ENCODE results near the gene YAE1.

The YAE1 gene

DNA sequence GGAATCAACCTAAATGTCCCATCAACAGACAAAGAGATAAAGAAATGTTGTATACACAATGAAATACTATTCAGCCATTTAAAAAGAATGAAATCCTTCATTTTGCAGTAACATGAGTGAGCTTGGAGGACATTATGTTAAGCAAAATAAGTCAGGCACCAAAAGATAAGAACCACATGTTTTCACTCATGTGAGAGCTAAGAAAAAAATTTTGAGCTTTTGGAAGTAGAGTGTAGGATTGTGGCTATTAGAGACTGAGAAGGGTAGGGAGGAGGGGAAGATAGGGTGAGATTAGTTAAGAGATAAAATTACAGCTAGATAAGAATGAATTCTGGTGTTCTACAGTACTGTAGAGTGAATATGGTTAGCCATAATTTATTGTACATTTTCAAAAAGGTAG lies 8.3 kb upstream of the YAE1 start:
- no peak for DNase-seq

DNA sequence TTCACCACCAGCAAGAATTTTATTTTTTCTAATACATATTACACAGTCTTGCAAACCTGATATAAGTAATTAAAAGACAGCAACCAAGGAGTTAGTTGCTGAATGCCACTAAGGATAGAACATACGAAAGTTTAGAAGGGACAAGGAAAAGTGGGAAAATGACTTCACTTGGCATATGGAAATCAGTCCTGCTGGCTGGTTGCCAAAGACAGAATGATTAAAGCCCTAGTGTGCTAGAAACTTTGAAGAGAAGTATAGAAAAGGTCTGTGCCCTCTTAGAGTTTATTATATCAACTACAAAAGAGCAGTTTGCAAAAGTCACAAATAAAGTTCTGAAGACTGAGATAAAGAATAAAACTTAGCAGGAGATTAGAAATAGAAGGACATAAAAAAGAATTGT lies 5.8 kb upstream of the YAE1 start:
- DNase-seq: no peak

DNA sequence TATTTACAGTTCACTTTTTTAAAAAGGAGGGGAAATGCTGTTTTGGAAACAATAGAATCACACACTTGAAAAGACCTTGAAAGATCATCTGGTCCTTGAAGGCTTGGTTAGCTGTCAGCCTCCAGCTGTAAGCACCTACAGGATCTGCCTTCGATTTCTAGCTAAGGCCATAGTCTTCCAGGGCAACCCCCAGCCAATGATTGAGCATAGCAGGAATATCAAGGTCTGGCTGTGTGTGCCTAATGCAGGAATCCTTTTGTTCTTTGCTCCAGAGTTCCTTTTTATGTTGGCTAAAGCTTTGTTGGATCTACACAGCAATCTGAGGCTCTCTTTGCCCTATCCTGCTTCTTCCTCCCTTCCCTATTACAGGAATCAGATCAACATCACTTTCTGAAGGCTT lies 5.2 kb upstream of the YAE1 start:
- DNase-seq: no peak

DNA sequence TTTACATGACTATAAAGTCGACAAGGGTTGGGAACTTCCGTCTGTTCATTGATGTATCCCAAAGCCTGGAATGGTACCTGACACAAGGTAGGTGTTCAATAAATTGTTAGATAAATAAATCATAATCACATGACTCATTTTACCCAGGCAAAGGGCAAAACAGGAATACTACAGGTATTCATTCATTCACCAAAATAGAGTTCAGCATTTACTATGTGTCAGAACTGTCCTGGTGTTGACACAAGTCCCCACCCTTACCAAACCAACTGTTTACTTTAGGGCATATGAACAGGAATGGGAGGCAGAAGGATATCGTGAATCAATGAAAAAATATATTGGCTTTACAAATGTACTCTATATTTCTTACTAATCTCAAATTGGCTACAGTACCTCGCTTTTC lies 666 bp upstream of the YAE1 start:
- DNase-seq: no peak

DNA sequence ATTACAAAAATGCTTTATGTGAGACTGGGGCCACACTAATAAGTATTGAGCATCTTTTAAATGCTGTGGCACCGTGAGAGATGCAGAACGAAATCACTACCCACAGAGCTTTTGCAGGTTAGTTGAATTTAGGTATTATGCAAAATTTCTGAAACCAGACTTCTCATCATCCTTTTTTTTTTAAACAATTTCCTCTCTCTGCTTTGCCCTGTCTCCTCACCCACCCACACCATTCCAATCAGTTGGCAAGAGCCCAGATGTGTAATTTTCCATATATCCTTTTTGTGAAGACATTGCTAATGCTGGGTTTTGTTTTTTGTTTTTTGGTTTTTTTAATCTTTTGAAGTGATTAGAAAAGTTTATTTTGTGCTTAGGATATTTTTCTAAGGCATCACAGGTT lies 1.1 kb downstream of the YAE1 start:
- DNase-seq: no peak

DNA sequence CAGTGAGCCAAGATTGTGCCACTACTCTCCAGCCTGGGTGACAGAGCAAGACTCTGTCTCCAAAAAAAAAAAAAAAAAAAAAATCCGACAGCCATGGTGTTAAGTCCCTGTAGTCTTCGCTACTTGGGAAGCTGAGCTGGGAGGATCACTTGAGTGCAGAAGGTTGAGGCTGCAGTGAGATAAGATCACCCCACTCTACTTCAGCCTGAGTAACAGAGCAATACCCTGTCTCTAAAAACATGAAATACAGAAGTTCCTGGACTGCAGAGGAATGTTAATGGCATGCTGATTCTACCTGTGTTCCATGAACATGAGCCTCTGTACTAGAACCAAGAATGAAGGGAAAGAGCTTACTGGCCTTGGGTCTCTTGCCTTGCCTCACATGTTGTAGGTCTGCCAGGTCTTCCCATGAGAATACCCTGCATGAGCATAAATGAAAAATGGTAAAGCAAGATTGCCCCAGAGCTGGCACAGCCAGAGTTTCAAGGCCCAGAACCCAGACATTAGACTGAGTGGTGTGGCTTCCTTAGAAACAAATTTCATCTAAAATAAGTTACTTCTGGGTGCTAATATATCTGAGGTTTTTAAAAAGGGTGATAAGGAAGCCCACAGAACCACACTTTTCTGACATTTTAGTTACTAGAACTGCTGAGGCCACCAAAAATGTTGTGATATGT lies 8.6 kb downstream of the YAE1 start:
- DNase-seq: no peak

DNA sequence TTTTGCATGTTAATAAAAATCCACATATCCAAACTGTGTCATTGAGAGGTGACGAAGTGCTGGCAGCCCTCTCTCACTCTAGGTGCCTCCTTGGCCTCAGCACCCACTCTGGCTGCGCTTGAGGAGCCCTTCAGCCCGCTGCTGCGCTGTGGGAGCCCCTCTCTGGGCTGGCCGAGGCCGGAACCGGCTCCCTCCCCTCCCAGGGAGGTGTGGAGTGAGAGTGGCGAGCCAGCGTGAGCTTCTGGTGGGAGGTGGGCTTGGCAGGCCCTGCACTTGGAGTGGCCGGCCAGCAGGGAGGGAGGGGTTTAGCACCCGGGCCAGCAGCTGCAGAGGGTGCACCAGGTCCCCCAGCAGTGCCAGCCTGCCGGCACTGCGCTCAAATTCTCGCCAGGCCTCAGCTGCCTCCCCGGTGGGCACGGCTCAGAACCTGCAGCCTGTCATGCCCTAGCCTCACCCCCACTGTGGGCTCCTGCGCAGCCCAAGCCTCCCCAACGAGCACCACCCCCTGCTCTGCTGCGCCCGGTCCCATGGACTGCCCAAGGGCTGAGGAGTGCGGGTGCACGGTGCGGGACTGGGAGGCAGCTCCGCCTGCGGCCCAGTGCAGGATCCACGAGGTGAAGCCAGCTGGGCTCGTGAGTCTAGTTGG lies 11.1 kb downstream of the YAE1 start:
- no peak for DNase-seq

DNA sequence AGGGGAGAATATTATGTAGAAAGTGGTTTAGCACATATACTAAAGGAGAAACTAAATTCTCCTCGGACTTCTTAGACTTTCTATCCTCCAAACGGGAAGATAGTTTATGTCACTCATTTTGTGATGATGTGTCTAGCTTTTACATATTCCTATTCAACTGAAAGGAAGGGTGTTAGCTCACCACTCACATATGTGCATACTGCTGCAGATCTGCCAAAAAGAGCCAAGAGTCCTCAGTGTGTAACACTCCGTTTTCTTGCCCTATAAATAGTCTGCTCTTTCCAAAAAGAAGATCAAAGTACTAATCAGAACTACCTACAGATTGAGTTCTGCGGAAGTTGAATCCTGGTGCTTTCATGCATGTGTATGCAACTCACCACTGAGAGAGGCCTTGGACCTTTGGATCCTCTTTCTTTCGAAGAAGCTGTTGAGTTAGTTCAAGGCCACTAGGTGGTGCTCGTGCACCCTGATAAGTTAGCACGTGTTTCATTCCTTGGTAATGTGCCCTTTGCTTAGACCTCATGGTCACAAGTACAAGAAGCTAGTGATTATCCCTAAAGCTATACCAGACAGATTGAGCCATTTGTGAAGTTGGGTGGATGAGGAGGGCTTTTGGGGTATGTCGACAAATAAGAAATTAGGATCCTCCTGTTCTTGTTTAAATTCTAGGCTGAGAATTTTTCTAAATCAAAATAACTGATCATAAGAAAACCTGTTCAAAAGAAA lies 14.1 kb downstream of the YAE1 start:
- peak; percentile 92 for DNase-seq

DNA sequence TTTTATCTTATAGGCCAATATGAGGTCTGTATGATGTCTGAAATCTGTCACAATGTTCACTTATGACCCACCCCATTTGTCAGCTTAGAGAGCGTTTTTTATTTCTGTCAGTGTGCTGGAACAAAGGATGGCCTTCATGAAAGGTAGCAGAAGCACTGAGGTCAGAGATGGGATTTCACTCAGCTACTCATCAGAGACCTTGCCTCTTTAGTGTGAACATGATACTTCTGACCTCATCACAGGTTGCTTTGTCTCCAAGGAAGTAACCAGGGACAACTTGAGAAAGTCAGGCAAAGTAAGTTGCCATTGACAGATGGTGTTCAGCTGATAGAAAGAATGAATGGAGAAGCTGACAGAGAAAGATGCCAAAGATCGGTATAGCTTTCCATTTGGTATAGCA lies 16.3 kb downstream of the YAE1 start:
- DNase-seq: no peak

DNA sequence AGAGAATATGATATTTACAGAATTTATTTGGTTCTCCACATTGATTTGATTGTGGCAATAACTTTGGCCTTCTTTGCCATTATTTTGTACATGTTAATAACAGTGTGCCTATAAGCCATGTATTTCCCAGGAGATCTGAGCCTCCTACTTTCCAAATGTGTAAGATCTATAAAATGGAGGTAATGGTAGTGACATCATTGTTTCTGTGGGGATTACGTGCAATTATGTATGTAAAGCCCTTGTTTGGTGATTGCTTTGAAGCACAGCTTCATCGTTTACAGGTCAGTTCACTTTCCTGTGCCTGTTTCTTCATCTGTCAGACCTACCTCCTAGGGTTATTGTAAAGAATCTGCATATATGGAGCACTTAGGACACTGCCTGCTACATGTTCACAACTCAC lies 17.3 kb downstream of the YAE1 start:
- DNase-seq: no peak

DNA sequence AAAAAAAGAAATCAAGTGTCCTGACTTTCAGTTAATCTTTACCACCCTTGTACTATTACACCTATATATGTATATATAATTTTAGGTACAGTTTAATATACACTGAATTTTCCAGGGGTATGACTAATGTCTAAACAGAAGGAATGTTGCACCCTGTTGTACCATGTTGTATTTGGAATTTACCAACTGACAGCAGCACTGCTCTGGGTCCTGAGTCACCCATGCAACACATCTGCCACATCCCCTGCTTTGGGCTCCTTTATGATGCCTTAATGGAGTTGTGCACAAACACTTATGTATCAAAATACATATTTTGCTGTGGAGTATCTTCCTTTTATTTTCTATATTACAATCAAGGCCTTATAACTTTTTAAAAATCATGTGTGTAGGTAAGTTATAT lies 21.2 kb downstream of the YAE1 start:
- DNase-seq: no peak

DNA sequence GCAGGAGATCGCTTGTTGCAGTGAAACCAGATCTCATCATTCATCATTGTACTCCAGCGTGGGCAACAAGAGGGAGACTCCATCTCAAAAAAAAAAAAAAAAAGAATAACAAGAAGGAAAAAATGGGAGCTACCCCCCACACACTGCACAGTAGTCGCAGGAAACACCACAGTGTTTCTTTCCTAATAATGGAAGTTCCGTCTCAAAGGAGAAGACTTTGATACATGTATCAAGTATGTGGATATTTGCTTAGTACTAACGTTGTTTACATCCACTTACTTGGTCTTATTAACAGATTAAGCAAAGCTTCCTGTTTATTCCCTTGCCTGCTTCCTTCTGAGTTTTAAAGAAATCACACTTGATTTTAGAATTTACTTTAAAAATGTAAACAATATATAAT lies 22.2 kb downstream of the YAE1 start:
- DNase-seq: no peak

DNA sequence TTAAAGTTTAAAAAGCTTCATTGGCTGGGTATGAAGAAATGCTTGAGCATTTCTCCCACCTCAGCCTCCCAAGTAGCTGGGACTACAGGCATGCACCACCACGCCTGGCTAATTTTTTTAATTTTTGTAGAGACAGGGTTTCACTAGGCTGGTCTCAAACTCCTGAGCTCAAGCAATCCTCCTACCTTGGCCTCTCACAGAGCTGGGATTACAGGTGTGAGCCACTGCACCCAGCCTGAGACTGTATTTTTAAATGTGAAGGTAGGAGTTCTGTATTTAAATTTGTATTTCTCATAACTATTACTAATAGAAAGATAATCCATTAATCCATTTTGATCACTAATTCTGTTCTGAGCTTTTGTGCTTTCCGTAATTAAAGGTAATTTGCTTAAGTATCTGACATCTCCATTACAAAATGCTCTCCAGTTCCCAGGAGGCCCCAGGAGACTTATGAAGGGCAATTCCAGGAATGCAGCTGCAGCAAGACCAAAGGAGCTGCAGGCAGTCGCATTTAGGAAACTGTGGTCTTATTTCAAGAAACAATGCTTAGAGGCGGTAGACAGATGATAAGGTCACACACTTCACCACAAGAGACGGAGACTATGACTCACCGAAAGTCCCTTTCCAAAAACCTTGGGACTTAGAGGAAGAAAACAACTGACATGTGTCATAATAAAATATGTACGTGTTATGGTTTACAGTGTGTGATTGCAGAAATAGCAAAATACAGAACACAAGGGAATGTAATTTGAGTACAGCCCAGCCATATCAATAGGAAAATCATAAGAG lies 23.3 kb downstream of the YAE1 start:
- peak; percentile 96 for DNase-seq

DNA sequence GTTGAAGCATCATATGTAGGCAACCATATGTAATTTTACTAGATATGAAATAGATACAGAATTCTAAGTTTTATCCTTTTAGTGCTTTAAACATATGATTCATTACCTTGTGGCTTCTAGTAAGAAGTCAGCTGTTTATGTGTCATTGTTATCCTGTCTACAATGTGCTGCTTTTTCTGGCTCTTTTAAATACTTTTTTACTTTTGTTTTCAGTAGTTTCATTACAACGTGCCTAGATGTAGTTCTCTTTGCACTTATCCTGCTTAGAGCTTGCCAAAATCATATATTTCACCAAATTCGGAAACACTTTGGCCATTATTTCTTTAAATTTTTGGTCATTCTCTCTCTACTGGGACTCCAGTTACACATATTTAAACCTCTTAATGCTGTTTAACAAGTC lies 26.4 kb downstream of the YAE1 start:
- no peak for DNase-seq

DNA sequence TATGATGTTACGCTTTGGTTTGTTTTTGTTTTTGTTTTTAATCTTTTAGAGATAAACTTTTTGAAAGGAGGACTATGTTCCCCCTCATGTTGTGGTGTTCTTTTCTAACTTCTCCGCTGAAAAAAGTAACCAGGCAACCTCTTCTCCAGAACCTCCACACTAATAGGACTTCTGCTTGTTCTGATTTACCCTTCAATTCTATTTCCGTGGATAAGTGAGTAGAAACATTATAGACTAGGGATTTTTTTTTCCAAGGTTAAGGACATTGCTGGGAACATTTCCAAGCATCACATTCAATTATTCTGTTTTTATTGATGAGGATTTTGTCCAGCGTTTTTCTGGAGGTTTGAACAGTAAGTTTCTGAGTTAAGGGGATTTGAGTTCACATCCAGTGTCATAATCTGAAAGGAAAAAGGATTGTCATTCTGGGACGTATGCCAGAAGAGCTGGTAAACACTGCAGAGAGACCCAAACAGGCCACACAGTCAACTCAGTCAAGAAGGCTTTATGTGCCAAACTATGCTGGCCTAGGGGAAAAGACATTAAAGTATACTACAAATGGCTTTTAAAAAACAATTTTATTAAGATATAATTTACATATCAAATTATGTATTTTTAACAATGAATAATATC lies 28.9 kb downstream of the YAE1 start:
- DNase-seq: peak; percentile 25

DNA sequence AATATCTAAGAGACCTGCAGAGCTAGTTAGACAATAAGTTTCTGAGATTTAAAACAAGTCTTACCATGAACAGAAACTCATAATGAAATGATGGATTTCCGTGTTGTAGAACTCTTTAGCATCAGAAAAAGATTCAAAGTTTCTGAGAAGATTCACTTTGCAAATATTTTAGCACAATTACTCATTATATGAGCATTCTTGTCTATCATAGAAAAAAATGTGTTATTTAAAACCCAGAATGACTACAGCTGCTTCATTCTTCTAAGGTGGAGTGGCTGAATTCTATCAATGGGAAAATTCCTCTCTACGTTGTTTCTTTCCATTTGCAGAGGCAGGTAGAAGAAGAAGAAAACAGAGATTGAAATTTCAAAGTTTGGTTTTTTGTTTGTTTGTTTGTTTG lies 36.1 kb downstream of the YAE1 start:
- no peak for DNase-seq

DNA sequence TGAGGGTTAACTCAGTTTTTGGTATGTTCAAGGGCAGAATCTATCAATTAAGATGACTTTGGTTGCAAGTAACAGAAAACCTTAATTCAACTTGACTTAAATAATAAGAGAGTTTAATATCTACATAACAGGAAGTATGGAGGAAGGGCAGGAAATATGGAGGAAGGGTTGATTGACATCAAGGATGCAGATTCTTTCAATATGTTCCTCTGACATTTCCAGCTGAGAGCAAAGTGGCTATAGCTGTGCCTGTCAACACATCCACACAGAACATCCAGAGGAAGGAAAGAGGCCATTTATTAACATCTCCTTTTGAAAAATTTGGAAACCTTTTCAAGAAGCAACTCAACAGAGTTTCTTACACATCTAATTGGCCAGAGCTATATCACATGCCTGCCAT lies 37.7 kb downstream of the YAE1 start:
- DNase-seq: no peak

DNA sequence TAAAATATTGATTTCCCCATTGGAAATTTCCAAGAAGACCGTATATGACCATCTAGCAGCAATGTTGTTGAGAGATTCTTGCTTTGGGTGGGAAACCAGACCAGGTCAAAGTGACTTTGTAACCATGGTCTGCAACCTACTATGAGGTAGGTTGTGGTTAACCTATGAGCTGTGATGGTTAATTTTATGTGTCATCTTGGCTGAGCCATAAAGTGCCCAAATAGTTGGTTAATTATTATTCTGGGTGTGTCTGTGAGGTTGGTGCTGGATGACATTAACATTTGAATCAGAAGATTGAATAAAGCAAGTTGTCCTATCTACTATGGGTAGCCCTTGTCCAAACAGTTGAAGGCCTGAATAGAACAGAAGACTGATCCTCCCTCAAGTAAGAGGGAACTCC lies 38.9 kb downstream of the YAE1 start:
- no peak for DNase-seq

DNA sequence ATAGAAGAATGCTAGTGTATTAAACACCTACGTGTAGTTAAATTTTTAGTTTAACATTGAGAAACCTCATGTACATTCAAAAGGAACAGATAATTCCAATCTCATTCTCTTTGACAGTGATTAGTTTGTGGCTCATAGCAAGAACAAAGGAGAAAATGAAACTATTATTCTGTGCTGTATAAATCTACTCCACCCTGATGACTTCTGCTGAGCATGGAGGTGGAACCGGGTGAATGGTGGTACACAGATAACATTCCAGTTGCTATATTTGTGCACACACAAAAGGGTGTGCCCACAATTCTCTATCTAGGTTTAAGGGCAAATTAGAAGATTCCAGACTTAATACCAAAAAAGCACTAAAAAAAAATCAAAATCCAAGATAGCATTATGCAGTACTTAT lies 40.1 kb downstream of the YAE1 start:
- peak; percentile 75 for DNase-seq

DNA sequence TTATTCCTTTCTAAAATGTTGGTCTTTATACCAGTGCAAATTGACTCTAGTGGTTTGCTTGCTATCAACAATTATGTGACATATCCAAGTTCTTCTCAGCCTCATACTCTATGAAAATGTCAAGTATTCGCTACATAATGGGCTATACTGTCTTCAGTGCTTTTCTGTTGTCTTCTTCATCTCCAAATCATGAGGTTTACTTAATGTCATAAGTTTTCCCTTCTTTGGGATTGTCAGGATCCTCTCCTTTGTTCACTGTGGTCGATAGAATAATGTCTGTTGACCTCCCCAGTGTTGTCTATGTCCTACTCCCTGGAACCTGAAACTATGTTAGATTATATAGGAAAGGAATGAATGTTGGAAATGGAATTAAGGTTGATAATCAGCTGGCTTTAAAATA lies 40.7 kb downstream of the YAE1 start:
- DNase-seq: no peak

DNA sequence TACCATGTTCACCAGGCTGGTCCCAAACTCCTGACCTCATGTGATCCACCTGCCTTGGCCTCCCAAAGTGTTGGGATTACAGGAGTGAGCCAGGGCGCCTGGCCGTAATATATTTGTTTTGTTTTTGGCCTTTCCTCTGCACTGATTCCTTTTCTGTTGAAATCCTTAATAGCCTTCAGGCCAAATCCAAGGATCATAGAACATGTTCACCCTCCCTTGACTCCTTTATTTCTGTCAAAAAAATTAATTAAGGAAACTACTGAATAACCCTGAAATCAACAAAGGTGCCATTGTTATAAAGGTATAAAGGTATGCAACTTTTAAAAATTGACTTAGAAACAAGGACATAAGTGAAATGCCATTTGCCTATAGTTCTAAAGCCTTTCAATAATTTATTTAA lies 41.7 kb downstream of the YAE1 start:
- no peak for DNase-seq

DNA sequence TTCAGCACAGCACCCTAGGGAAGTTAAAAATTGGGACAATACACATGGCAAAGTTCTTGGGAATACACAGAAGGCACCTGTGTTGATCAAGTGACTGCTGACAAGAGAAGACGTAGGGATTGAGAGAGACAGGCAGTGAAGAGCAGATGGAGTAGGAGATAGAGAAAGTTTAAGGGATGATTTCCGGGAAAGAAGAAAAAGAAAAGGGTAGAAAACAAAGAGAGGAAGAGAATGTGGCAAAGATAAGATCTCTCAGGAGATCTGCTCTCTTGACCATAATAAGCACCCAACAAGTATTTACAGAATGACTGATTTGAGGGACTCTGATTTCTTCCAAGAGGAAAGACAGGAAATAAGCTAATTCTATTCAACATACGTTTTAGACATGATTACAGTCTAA lies 42.1 kb downstream of the YAE1 start:
- DNase-seq: no peak

All from hematopoietic multipotent progenitor cell treated with erythropoietin and hydrocortisone succinate and interleukin-3 and kit ligand, for 8 days (in vitro differentiated cells).